TTC549 (cell line): ENCODE measurements around the gene ZNF708.
"Not testable (repeated sequence)": the region's sequence is repeated elsewhere in the genome, so short reads cannot be mapped to it uniquely, and the experiment has no call there.

Experiments
- FAIRE-seq: peaks from 2 replicates; lab custom pipeline; 2012; peaks lifted over from hg19 to GRCh38; lab: Jason Lieb, UNC

Gene ZNF708

DNA sequence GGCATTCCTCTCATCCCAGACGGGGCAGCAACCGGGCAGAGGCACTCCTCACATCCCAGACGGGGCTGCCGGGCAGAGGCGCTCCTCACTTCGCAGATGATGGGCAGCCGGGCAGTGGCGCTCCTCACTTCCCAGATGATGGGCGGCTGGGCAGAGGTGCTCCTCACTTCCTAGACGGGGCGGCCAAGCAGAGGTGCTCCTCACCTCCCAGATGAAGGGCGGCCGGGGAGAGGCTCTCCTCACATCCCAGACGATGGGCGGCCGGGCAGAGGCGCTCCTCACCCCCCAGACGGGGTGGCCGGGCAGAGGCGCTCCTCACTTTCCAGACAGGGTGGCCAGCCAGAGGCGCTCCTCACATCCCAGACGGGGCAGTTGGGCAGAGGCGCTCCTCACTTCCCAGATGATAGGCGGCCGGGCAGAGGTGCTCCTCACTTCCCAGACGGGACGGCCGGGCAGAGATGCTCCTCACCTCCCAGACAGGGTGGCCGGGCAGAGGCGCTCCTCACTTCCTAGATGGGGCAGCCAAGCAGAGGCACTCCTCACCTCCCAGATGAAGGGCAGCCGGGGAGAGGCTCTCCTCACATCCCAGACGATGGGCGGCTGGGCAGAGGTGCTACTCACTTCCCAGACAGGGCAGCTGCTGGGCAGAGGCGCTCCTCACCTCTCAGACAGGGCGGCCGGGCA lies 68.9 kb downstream of the ZNF708 start:
- no peak for FAIRE-seq

DNA sequence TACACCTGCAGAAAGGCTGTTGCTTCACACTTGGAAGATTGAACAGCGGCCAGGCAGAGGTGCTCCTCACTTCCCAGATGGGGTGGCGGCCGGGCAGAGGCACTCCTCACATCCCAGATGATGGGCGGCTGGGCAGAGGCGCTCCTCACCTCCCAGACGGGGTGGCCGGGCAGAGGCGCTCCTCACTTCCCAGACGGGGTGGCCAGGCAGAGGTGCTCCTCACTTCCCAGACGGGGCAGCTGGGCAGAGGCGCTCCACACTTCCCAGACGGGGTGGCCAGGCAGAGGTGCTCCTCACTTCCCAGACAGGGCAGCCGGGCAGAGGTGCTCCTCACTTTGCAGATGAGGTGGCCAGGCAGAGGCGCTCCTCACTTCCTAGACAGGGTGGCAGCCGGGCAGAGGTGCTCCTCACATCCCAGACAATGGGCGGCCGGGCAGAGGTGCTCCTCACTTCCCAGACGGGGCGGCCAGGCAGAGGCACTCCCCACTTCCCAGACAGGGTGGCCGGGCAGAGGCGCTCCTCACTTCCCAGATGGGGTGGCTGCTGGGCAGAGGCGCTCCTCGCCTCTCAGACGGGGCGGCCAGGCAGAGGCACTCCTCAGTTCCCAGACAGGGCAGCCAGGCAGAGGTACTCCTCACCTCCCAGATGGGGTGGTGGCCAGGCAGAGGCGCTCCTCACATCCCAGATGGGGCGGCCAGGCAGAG lies 69.6 kb downstream of the ZNF708 start:
- FAIRE-seq = not testable (repeated sequence)

DNA sequence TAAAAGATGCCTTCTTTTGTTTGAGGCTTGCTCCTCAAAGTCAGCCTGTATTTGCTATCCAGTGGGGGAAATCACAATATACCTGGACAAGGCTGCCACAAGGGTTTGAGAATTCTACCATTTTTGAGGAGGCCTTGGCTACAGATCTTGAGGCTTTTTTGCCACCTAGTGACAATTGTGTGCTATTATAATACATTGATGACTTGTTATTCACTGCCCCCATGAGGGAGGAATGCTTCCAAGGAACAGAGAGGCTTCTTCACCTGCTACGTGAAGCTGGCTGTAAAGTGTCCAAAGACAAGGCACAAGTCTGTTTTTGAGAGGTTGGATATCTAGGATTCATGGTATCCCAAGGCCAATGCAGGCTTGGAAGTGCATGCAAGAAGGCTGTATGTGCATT lies 72.5 kb downstream of the ZNF708 start:
- no peak for FAIRE-seq
